ENCODE measurements around the gene SEMA4B.

Gene SEMA4B

GRCh38 chr15:90262426-90262825, 61.3 kb downstream of the SEMA4B start:
- Histone ChIP-seq H3K27ac (replicated peaks) (no peak overlapping the region), H3K4me3 (replicated peaks; ENCODE audit: insufficient read depth, low read length) (no peak overlapping the region), H3K27me3 (ENCODE audit: insufficient read depth, poor library complexity, severe bottlenecking) (no peaks in the 10 kb centered on the region)
- no peak for DNase-seq (ENCODE audit: low read depth in 1 of 2, low spot score in 1 of 2)
- TF ChIP-seq, protein P1, sequence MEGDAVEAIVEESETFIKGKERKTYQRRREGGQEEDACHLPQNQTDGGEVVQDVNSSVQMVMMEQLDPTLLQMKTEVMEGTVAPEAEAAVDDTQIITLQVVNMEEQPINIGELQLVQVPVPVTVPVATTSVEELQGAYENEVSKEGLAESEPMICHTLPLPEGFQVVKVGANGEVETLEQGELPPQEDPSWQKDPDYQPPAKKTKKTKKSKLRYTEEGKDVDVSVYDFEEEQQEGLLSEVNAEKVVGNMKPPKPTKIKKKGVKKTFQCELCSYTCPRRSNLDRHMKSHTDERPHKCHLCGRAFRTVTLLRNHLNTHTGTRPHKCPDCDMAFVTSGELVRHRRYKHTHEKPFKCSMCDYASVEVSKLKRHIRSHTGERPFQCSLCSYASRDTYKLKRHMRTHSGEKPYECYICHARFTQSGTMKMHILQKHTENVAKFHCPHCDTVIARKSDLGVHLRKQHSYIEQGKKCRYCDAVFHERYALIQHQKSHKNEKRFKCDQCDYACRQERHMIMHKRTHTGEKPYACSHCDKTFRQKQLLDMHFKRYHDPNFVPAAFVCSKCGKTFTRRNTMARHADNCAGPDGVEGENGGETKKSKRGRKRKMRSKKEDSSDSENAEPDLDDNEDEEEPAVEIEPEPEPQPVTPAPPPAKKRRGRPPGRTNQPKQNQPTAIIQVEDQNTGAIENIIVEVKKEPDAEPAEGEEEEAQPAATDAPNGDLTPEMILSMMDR (IDR thresholded peaks at IDR 0.05; ENCODE audit: insufficient read depth, low read length) = no peak
- no peak for TF ChIP-seq REST (IDR thresholded peaks at IDR 0.05; ENCODE audit: insufficient replicate concordance, low read depth)
- no peak for TF ChIP-seq POLR2AphosphoS5 (IDR thresholded peaks at IDR 0.05; ENCODE audit: low read depth)
- no peak for TF ChIP-seq SPI1 (IDR thresholded peaks at IDR 0.05; ENCODE audit: borderline replicate concordance, low read depth)
- no peak for TF ChIP-seq GABPA (IDR thresholded peaks at IDR 0.05; ENCODE audit: low read depth)

- TF ChIP-seq POLR2AphosphoS5 (IDR thresholded peaks at IDR 0.05; ENCODE audit: low read depth) (no peak), SPI1 (IDR thresholded peaks at IDR 0.05; ENCODE audit: borderline replicate concordance, low read depth) (no peak), GABPA (IDR thresholded peaks at IDR 0.05; ENCODE audit: low read depth) (no peak), REST (IDR thresholded peaks at IDR 0.05; ENCODE audit: insufficient replicate concordance, low read depth) (no peak)
- TF ChIP-seq, protein P1 (IDR thresholded peaks at IDR 0.05; ENCODE audit: insufficient read depth, low read length) = no peak
- H3K27me3 ChIP-seq (ENCODE audit: insufficient read depth, poor library complexity, severe bottlenecking) = no peaks in the 10 kb centered on the region
- peak; percentile 40 to 50 for DNase-seq (ENCODE audit: low read depth in 1 of 2, low spot score in 1 of 2)
- peak overlapping the region; percentile 94 for H3K27ac ChIP-seq (replicated peaks)
- peak overlapping the region; percentile 81 for H3K4me3 ChIP-seq (replicated peaks; ENCODE audit: insufficient read depth, low read length)
These were observed 63.5 kb downstream of the SEMA4B start for GRCh38 chr15:90264671-90265070.

DNA sequence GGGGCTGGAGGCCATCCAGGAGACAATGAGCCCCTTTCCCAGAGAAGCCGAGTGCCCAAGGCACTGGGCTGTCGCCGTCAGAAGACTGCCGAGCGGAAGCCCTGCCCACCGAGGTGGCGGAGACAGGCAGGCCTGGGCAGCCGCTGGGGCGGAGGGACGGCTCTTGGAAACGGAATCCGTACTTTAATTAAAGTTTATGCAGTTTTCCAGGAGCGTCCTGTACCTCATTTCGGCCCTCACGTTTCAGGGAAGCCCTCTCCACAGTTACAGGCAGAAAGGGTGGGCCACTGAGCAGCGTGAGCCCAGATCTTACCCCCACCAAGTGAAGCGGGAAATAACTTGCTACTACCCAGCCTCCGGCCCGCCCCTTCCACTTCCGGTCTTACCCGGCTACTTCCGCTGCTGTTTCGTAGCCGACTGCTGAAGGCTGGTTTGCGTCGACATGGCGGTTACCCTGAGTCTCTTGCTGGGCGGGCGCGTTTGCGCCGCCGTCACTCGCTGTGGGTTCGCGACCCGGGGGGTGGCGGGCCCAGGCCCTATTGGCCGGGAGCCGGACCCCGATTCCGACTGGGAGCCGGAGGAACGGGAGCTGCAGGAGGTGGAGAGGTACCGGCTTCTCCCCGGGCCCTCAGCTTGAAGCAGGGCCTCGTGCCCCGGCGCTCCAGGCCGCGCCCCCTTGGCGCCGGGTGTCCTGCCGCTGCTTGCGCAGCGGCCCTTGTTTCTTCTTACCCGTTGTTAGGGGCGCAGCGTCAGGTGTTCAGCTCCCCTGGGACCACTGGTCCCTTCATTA, 64.3 kb downstream of the SEMA4B start, which contains the start of gene NGRN:
NGRN (plus strand) TSS at position 402 of the 790 bp plus-strand sequence; CDS start at position 443, 41 bp downstream.
- peak; percentile 87 to 95 for DNase-seq (ENCODE audit: low read depth in 1 of 2, low spot score in 1 of 2)
- peak within 1 kb of the TSS; percentile 81 for H3K4me3 ChIP-seq (replicated peaks; ENCODE audit: insufficient read depth, low read length)
- H3K27ac ChIP-seq (replicated peaks) = peak within 1 kb of the TSS; percentile 94
- H3K27me3 ChIP-seq (ENCODE audit: insufficient read depth, poor library complexity, severe bottlenecking) = no peaks in the 10 kb centered on the region
- TF ChIP-seq REST (IDR thresholded peaks at IDR 0.05; ENCODE audit: insufficient replicate concordance, low read depth) (peak; percentile 61), GABPA (IDR thresholded peaks at IDR 0.05; ENCODE audit: low read depth) (peak; percentile 87), POLR2AphosphoS5 (IDR thresholded peaks at IDR 0.05; ENCODE audit: low read depth) (peak; percentile 92), SPI1 (IDR thresholded peaks at IDR 0.05; ENCODE audit: borderline replicate concordance, low read depth) (peak; percentile 49; the same call in 1 of the 2 replicates)
- TF ChIP-seq, protein P1 (IDR thresholded peaks at IDR 0.05; ENCODE audit: insufficient read depth, low read length) = no peak

Measured in HL-60 (cell line).